Hematopoietic multipotent progenitor cell treated with erythropoietin and hydrocortisone succinate and interleukin-3 and kit ligand, for 4 days (in vitro differentiated cells): Measurements from ENCODE around the gene ATP5F1A.
A peak's percentile ranks its signal among the peaks of the same experiment; 100 is the strongest.
"Not testable (repeated sequence)": the region's sequence is repeated elsewhere in the genome, so short reads cannot be mapped to it uniquely, and the experiment has no call there.

ENCODE experiments used
- DNase-seq: peaks from one replicate; pipeline ENCODE4 v3.0.0-alpha.2; 2015

The ATP5F1A gene

GRCh38 chr18:46072959-46073358 is 25.1 kb downstream of the ATP5F1A start:
- DNase-seq = no peak

DNA sequence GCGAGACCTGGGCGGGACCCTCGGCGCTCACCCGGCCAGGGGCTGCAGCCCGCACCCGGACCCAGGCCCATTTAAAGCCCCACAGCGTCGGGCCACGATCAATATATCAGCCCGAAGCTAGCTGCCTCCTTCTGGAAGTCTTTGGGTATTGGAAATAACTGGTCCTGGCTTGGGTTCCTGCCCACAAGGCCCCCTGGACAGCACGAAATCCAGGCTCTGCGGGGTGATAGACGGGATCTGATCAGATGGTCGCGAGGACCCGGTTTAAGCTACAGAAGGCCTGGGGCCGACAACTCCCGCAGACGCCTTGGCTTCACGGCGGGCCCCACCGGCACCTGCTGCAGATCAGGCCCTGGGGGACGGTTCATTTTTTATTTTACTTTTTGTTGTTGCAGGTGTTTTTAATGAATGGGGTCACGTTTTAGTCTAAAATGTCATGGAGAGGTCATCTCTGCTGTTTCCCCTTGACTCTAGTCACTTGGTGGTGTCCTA is 25.7 kb downstream of the ATP5F1A start:
- no peak for DNase-seq

GRCh38 chr18:46071653-46072375 is 26.3 kb downstream of the ATP5F1A start, which contains the start of gene PSTPIP2:
Gene PSTPIP2 (minus strand): TSS chr18:46072260. CDS start chr18:46072188, 72 bp downstream.
- peak; percentile 91 for DNase-seq

DNA sequence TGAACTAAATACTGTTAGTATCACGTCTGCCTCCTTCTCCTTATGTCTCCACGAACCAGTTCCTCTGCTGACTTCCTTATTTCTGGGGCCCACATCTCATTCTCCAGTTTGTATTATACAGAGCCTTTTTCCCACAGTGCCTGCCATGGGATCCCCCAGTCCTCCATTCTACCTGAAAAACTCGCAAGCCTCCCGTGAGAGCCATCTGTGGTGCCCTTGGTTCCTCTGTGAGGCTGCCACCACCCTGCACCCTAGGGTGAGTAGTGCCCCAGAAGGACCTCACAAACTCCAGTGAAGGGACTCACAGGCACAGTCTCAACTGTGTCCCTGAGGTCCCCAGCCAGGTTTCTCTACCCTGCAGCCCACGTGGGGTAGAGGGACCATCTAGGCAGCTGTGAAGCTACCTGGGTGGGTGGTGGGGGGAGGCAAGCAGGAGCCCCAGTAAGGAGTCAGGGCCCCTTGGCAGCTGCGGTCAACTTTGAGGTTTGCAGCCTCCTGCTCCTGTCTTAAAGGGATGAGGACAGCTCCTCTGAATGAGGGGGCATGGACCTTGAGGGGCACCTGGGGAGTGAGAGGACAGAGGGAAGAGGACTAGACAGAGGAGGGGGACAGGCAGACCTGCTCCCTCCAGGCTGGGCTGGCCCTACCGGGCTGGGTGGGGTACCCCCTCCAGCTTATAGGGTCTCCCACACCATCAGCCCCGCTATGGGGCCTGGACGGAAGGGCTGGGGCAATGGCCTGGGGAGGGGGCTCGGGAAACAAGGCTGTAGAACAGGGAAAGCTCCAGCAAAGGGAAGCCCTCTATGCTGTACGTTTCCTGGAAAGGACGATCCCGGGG is 27.1 kb downstream of the ATP5F1A start:
- peak; percentile 73 for DNase-seq

DNA sequence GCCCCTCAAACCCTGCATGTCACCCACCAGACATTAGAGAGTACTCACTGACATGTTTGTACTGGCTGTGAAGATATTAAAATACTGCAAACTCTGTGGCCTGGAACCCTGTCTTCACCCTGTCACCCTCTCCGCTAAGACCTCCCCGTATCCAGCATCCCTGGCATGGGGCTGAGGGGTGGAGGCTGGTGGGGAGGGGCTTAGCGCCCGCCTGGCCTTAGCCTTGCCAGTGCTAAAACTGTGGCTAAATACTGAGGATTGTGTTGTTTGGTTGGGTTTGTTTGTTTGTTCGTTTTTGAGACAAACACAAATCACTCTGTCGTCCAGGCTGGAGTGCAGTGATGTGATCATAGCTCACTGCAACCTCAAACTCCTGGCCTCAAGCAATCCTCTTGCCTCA is 27.9 kb downstream of the ATP5F1A start:
- no peak for DNase-seq

DNA sequence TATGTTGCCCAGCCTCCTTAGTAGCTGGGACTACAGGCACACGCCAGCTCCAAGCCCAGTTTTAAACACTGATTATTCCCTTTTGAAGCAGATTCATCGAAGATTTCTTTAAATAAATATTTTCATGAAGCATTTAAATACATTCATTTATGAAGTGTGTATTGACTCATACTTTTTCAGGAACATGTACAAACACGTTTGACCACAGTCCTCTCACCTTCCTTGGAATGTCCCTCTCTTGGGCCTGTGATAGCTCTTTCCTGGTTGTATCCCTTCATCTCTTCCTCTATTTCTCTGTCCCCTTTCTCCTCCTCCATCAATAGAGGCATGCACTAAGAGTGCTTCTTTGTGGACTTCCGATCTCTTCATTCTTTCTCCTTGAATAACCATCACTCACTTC is 28.6 kb downstream of the ATP5F1A start:
- DNase-seq = no peak

DNA sequence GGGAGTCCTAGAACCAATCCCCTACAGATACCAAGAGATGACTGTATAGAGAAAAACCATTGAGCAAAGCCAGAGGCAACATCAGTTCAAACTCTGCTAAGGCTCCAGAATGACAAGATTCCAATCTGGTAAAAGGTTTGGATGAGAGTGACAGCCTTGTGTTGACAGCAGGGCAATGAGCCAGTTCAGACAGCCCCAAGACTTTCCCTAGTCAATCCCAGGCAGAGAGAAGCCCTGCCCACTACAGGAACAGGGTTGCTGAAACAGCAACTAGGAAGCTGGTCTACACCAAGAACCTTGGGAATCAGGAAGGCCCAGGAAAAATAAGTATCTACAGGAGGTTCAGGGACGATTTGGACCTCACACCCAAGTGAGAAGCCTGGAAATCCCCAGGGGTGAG is 29.3 kb downstream of the ATP5F1A start:
- no peak for DNase-seq

GRCh38 chr18:46067438-46068007 is 30.6 kb downstream of the ATP5F1A start:
- DNase-seq = peak; percentile 52

- no peak for DNase-seq
Observed at GRCh38 chr18:46062781-46063180, 35.3 kb downstream of the ATP5F1A start.

- DNase-seq = no peak
Observed at GRCh38 chr18:46061796-46062195, 36.3 kb downstream of the ATP5F1A start.

- DNase-seq = peak; percentile 81
Observed at GRCh38 chr18:46061387-46061786, 36.7 kb downstream of the ATP5F1A start.

DNA sequence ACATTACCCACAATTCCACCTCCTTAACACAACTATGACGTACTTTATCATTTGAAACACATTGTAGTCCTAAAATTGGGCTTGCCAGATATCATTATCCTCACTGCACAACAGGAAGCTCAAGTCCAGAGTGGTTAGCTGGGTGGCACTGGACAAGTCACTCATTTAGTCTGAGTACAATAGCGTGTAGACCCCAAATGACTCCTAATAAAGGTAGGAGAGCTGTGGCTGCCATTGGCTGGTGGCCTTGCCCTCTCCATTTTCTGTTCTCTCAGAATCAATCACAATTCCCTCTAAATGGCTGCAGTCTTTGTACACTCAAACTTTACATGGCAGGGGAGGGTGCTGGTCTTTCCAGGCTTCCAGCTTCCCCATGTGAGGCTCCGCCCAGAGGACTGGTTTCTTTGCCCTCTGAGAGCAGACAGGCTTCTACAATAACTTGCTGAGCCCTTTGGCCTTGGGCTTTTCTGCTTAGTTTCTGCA is 37.7 kb downstream of the ATP5F1A start:
- peak; percentile 97 for DNase-seq

DNA sequence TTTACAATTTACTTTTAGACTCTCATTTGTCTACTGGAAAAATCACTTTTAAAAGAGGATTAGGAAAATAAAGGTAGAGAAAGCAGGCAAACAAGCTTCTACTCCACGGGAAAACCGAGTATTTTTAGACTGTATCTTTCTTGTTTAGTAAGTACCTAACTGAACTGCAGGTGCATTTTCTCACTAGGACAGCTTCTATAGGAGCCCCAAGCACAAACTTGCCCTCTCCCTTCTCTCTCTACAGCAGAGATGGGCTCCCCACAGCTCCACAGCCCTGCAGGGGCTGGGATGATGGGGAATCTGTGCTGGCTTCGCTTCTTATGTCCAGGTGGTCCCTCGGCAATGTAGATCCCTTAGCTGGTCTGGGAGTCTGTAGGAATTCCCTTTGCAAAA is 42.3 kb downstream of the ATP5F1A start:
- no peak for DNase-seq

GRCh38 chr18:46054956-46055837 is 42.9 kb downstream of the ATP5F1A start:
- peak; percentile 75 for DNase-seq

- no peak for DNase-seq
Observed at GRCh38 chr18:46053368-46054095, 44.6 kb downstream of the ATP5F1A start.

DNA sequence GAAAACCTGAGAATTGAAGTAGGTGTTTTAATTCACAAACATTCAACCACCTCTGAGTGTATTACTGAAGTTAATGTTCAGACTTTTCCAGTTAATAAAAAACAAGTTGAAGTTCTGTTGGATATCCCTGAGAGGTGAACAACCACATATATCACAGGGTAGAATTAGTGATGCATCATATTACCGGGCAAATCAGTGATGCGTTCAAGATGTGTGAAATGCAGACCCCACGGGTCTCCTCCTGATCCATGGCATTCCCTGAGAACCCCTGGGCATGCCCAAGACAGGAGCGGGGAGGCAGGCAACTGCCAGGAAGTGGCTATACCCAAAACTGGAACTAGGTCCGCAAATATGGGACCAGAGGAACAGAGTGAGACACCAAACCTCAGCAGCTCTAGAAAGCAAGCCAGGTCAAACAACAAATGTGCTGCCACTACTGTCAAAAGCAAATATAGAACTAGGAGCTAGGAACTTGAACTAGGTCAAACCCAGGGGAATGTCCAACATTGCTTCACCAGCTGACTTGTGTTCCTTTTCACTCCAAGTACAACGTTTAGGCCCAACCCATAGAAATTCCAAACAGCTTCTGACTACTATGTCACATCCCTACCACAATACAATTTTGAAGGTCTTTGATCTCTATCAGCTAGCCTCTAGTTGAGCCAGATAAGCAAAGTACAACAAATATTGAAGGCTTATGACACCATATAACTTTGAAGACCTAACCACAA is 46.2 kb downstream of the ATP5F1A start:
- peak; percentile 53 for DNase-seq

- DNase-seq = no peak
Observed at GRCh38 chr18:46050268-46050667, 47.8 kb downstream of the ATP5F1A start.

GRCh38 chr18:46048641-46049040 is 49.5 kb downstream of the ATP5F1A start:
- DNase-seq = no peak

- DNase-seq = not testable (repeated sequence)
Observed at GRCh38 chr18:46047369-46047768, 50.7 kb downstream of the ATP5F1A start.

DNA sequence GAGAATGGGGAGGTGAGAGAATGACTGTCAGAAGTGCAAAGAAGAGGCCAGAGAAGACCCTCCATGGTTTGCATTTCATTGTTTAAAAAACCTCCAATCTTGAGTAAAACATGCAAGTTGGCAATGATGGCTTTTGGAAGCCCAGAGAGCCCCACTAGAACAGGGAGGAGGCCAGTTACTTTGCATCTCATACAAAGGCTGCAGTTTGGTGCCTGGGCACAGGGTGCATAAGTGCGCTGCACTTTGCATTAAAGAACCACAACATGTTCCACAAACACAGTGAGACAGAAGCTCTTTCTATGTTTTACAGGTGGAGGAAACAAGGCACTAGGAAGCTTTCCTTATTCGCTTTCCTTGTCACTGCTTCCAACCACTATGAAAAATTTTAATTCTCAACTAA is 51.4 kb downstream of the ATP5F1A start:
- no peak for DNase-seq

- peak; percentile 51 for DNase-seq
Observed at GRCh38 chr18:46046126-46046525, 52.0 kb downstream of the ATP5F1A start.
